SK-N-SH (cell line): ENCODE results near the gene PLD4. TPM values are rescaled to one million over a fixed set of nuclear protein-coding genes. Genes with fewer than 3 reads are reported as not detected.
A peak's percentile ranks its signal among the peaks of the same experiment; 100 is the strongest.

ENCODE experiments used
- CTCF ChIA-PET: fragments of 300-600, 350-600 bp; formaldehyde crosslinking; extraction: SDS; loops from one replicate; lab custom pipeline; 2021; lab: Yijun Ruan, JAX
- POLR2A ChIA-PET: fragments of 350-600 bp; sonication (Branson Sonifier 250); formaldehyde crosslinking; extraction: SDS; loops from one replicate; lab custom pipeline; 2020; ENCODE audit warnings: antibody characterized with exemption, inconsistent platforms; lab: Yijun Ruan, JAX
- DNase-seq: peaks from one replicate; pipeline ENCODE4 v3.0.0; 2012
- H2AFZ ChIP-seq: fragments of 200-600 bp; sonication (generic); 2 replicates; pipeline ENCODE4 v1.8.1; 2016; ENCODE audit warnings: antibody characterized with exemption, mild to moderate bottlenecking, low read depth
- H3F3A ChIP-seq: fragments of 200-600 bp; sonication (generic); replicated peaks from 2 replicates; pipeline ENCODE3; 2016; ENCODE audit warnings: antibody characterized with exemption, mild to moderate bottlenecking; ENCODE audit not compliant: insufficient read depth
- H3K27ac ChIP-seq, 2 experiments: fragments of 200-500 bp in 1 of 2; fragments of 200-600 bp in 1 of 2; sonication (Bioruptor generic) in 1 of 2; sonication (generic), shearing (Covaris generic) in 1 of 2; 2 replicates each; pipeline versions ENCODE4 v1.5.1 to v1.6.1; 2014 to 2016; ENCODE audit warnings: low read depth in 2 of 2, inconsistent platforms in 1 of 2, low read length in 1 of 2, mild to moderate bottlenecking in 1 of 2, mixed read lengths in 1 of 2
- H3K27me3 ChIP-seq: fragments of 200-600 bp; sonication (generic), shearing (Covaris generic); 2 replicates; pipeline ENCODE4 v1.6.1; 2016; ENCODE audit warnings: mixed run types; ENCODE audit not compliant: insufficient read depth
- H3K36me3 ChIP-seq, 2 experiments: fragments of 200-500 bp in 1 of 2; fragments of 200-600 bp in 1 of 2; sonication (Bioruptor generic) in 1 of 2; sonication (generic) in 1 of 2; replicated peaks in 1 of 2; 2 replicates each; pipeline versions ENCODE3 to v1.5.1; 2014 to 2016; ENCODE audit warnings: low read length in 1 of 2, mild to moderate bottlenecking in 1 of 2; ENCODE audit not compliant: insufficient read depth in 2 of 2, control insufficient read depth in 1 of 2
- H3K4me1 ChIP-seq, 2 experiments: fragments of 200-500 bp in 1 of 2; fragments of 200-600 bp in 1 of 2; sonication (Bioruptor generic) in 1 of 2; sonication (generic), shearing (Covaris generic) in 1 of 2; 2 replicates each; pipeline versions ENCODE4 v1.5.1 to v1.6.1; 2014 to 2016; ENCODE audit warnings: low read depth in 1 of 2, low read length in 1 of 2, mixed run types in 1 of 2; ENCODE audit not compliant: insufficient read depth in 2 of 2, control insufficient read depth in 1 of 2
- H3K4me2 ChIP-seq: fragments of 200-600 bp; sonication (generic), shearing (Covaris generic); 2 replicates; pipeline ENCODE4 v1.6.1; 2017; ENCODE audit warnings: mixed run types
- H3K4me3 ChIP-seq, 2 experiments: fragments of 200-500 bp in 1 of 2; fragments of 200-600 bp in 1 of 2; sonication (Bioruptor generic) in 1 of 2; sonication (generic), shearing (Covaris generic) in 1 of 2; 2 replicates each; pipeline versions ENCODE4 v1.5.1 to v1.8.1; 2014 to 2016; ENCODE audit warnings: low read depth in 2 of 2, inconsistent platforms in 1 of 2, low read length in 1 of 2, mild to moderate bottlenecking in 1 of 2, mixed read lengths in 1 of 2, moderate library complexity in 1 of 2
- H3K79me2 ChIP-seq: fragments of 200-600 bp; sonication (generic); 2 replicates; pipeline ENCODE4 v1.8.1; 2017; ENCODE audit warnings: mild to moderate bottlenecking; ENCODE audit not compliant: insufficient read depth
- H3K9ac ChIP-seq: fragments of 200-600 bp; sonication (generic); 2 replicates; pipeline ENCODE4 v1.6.1; 2017; ENCODE audit warnings: mixed run types
- H3K9me2 ChIP-seq: fragments of 200-600 bp; sonication (generic); 2 replicates; pipeline ENCODE4 v1.6.1; 2017; ENCODE audit warnings: mixed run types
- H3K9me3 ChIP-seq: fragments of 200-600 bp; sonication (generic); 2 replicates; pipeline ENCODE4 v1.6.1; 2017; ENCODE audit warnings: mixed run types, mild to moderate bottlenecking, moderate library complexity
- H4K20me1 ChIP-seq: fragments of 200-600 bp; sonication (generic); 2 replicates; pipeline ENCODE4 v1.6.1; 2017; ENCODE audit warnings: mild to moderate bottlenecking, mixed run types; ENCODE audit not compliant: insufficient read depth
- CHD2 ChIP-seq: fragments of 150-350 bp; IDR thresholded peaks from 2 replicates; pipeline ENCODE4 v1.6.1; 2018; ENCODE audit warnings: low read length; ENCODE audit not compliant: partially characterized antibody
- EP300 ChIP-seq, 2 experiments: IDR thresholded peaks; 2 replicates each; pipeline versions ENCODE4 v1.4.0 to v1.6.1; 2012; ENCODE audit warnings: borderline replicate concordance in 1 of 2, low read depth in 1 of 2, low read length in 1 of 2
- FOSL2 ChIP-seq: IDR thresholded peaks from 2 replicates; pipeline ENCODE4 v1.4.0; 2012; ENCODE audit warnings: low read depth, mild to moderate bottlenecking, moderate library complexity, borderline replicate concordance
- FOXJ3 ChIP-seq: sonication (generic); formaldehyde crosslinking; IDR thresholded peaks from 2 replicates; pipeline ENCODE4 v1.5.1; 2020; ENCODE audit warnings: mild to moderate bottlenecking, missing genetic modification reagents
- GATA2 ChIP-seq: sonication (generic); formaldehyde crosslinking; IDR thresholded peaks from 2 replicates; pipeline ENCODE4 v1.5.0; 2020; ENCODE audit warnings: mild to moderate bottlenecking, missing genetic modification reagents
- JUND ChIP-seq: IDR thresholded peaks from 2 replicates; pipeline ENCODE4 v1.4.0; 2012
- MAX ChIP-seq: IDR thresholded peaks from 2 replicates; pipeline ENCODE4 v1.4.0; 2012; ENCODE audit warnings: low read depth
- MEF2A ChIP-seq: IDR thresholded peaks from 2 replicates; pipeline ENCODE4 v1.4.0; 2012; ENCODE audit warnings: low read depth, borderline replicate concordance
- MXI1 ChIP-seq: IDR thresholded peaks from 2 replicates; pipeline ENCODE4 v1.6.1; 2012; ENCODE audit warnings: mild to moderate bottlenecking, low read depth, low read length, improper control_type of control experiment
- NFIC ChIP-seq: IDR thresholded peaks from 2 replicates; pipeline ENCODE4 v1.4.0; 2012; ENCODE audit warnings: borderline replicate concordance
- POLR2AphosphoS5 ChIP-seq: IDR thresholded peaks from 2 replicates; pipeline ENCODE4 v1.6.1; 2012; ENCODE audit warnings: low read depth, low read length
- RAD21 ChIP-seq: IDR thresholded peaks from 2 replicates; pipeline ENCODE4 v1.6.1; 2012; ENCODE audit warnings: mild to moderate bottlenecking, low read length
- RCOR1 ChIP-seq: fragments of 150-350 bp; IDR thresholded peaks from 2 replicates; pipeline ENCODE4 v1.6.1; 2017; ENCODE audit warnings: antibody characterized with exemption, low read length
- RFX5 ChIP-seq: IDR thresholded peaks from 2 replicates; pipeline ENCODE4 v1.6.1; 2012; ENCODE audit warnings: mild to moderate bottlenecking, improper control_type of control experiment, low read length
- RXRA ChIP-seq: IDR thresholded peaks from 2 replicates; pipeline ENCODE4 v1.4.0; 2012; ENCODE audit warnings: low read depth, mild to moderate bottlenecking, borderline replicate concordance
- TAF1 ChIP-seq: IDR thresholded peaks from 2 replicates; pipeline ENCODE4 v1.6.1; 2012; ENCODE audit warnings: low read depth, mild to moderate bottlenecking, low read length, moderate library complexity, borderline replicate concordance
- USF1 ChIP-seq: IDR thresholded peaks from 2 replicates; pipeline ENCODE4 v1.4.0; 2012; ENCODE audit warnings: low read depth, borderline replicate concordance
- USF2 ChIP-seq: fragments of 150-350 bp; IDR thresholded peaks from 2 replicates; pipeline ENCODE4 v1.6.1; 2017; ENCODE audit warnings: antibody characterized with exemption, low read length, low read depth, borderline replicate concordance
- WGBS: methylation state at CpG from one replicate; pipeline ENCODE4 v1.1.6; 2017; ENCODE audit warnings: low lambda C conversion rate; 5-methylcytosine and 5-hydroxymethylcytosine counted together
- polyA plus RNA-seq, 3 experiments: library from polyadenylated mRNA; depleted of rRNA; stranded (reverse); fragments of >200 nt; gene quantifications; 2 replicates each; pipeline ENCODE4 v1.2.3, GENCODE V29; 2012

The PLD4 gene
- polyA plus RNA-seq, 1 of the 3 experiments (the other 2 are of a cell fraction) = 0.02 TPM

- H3K9me3 ChIP-seq = no peaks in the 10 kb centered on the region
- CTCF ChIA-PET = interaction anchor here (0.6 to 2.3 kb wide), 6 partner anchors 15 to 673 kb away, joined by 3 to 6 read pairs (median 3); no protein-coding TSS in a partner anchor
- WGBS = 73% methylated on average over 7 of the region's 7 CpGs
- no peak overlapping the region for H2AFZ ChIP-seq
- H3K36me3 ChIP-seq = peaks cover 0 to 19% of the 10 kb centered on the region in 2 experiments
- H3K4me3 ChIP-seq = no peak overlapping the region
- no peak overlapping the region for H3K9ac ChIP-seq
- TF ChIP-seq MAX (no peak), RAD21 (no peak), USF2 (no peak), MEF2A (no peak), POLR2AphosphoS5 (no peak), USF1 (no peak), JUND (no peak), FOXJ3 (CRISPR knock-in tag) (no peak), RFX5 (no peak), FOSL2 (no peak), NFIC (no peak), CHD2 (no peak), GATA2 (CRISPR knock-in tag) (no peak), RXRA (no peak), TAF1 (no peak)
- H3K27me3 ChIP-seq = no peaks in the 10 kb centered on the region
- POLR2A ChIA-PET = no interaction called here
- H3K4me2 ChIP-seq = no peak overlapping the region
- H3K9me2 ChIP-seq = no peaks in the 10 kb centered on the region
- H3K4me1 ChIP-seq = peaks cover 0 to 27% of the 10 kb centered on the region in 2 experiments; a peak in 1 of 4 replicates
- DNase-seq = no peak
- peaks cover 17% of the 10 kb centered on the region for H4K20me1 ChIP-seq
- H3K27ac ChIP-seq = peak overlapping the region in 1 of 2 experiments; percentile 48; a peak in 1 of 4 replicates
- H3F3A ChIP-seq = no peaks in the 10 kb centered on the region
- peaks cover 3% of the 10 kb centered on the region for H3K79me2 ChIP-seq
Observed at GRCh38 chr14:104880584-104881210, 44.0 kb upstream of the PLD4 start.

- Histone ChIP-seq H2AFZ (no peak overlapping the region), H3K4me2 (no peak overlapping the region), H3K9ac (no peak overlapping the region), H3K27ac (peak overlapping the region in 1 of 2 experiments; percentile 86; a peak in 2 of 4 replicates), H4K20me1 (peaks cover 11% of the 10 kb centered on the region; the same call in 1 of the 2 replicates), H3K27me3 (no peaks in the 10 kb centered on the region), H3K4me1 (peaks cover 0 to 27% of the 10 kb centered on the region in 2 experiments; a peak in 1 of 4 replicates), H3F3A (no peaks in the 10 kb centered on the region), H3K4me3 (no peak overlapping the region), H3K36me3 (peaks cover 0 to 26% of the 10 kb centered on the region in 2 experiments), H3K9me2 (no peaks in the 10 kb centered on the region), H3K9me3 (no peaks in the 10 kb centered on the region), H3K79me2 (peaks cover 3% of the 10 kb centered on the region)
- TF ChIP-seq EP300 (IDR thresholded peaks at IDR 0.05; ENCODE audit: borderline replicate concordance in 1 of 2, low read depth in 1 of 2, low read length in 1 of 2) (peak in 1 of 2 experiments; percentile 57; a peak in 1 of 4 replicates), RCOR1 (peak; percentile 70), FOSL2 (no peak), MXI1 (peak; percentile 98)
- 100% methylated on average over 1 of the region's 13 CpGs for WGBS
- ChIA-PET CTCF (interaction anchor here (1.0 to 2.3 kb wide), 4 partner anchors 14 to 164 kb away, joined by 3 to 6 read pairs (median 3); no protein-coding TSS in a partner anchor), POLR2A (no interaction called here)
- DNase-seq = peak; percentile 75
Observed at GRCh38 chr14:104881369-104881979, 43.2 kb upstream of the PLD4 start.
